Endothelial cell of umbilical vein (primary cell): ENCODE data around the gene TUFM. TPM values are rescaled to one million over a fixed set of nuclear protein-coding genes. Genes with fewer than 3 reads are reported as not detected.

Experiments
- BruUV-seq: library from RNA; stranded (reverse); fragments of 400-500 nt; replicated peaks from 2 replicates; lab custom pipeline; 2021; lab: Mats Ljungman, UMichigan
- CTCF ChIA-PET: fragments of 300-600, 350-600 bp; sonication (Branson Sonifier 250); formaldehyde crosslinking; loops from one replicate; lab custom pipeline; 2021; ENCODE audit warnings: antibody characterized with exemption, inconsistent platforms; lab: Charles Lee
- POLR2A ChIA-PET: fragments of 300-600, 350-600 bp; sonication (Branson Sonifier 250); formaldehyde crosslinking; loops from one replicate; lab custom pipeline; 2021; ENCODE audit warnings: antibody characterized with exemption, inconsistent platforms; lab: Charles Lee
- DNase-seq: peaks from one replicate; pipeline ENCODE4 v3.0.0-alpha.2; 2011; ENCODE audit warnings: low read depth, low spot score
- FAIRE-seq: peaks from 2 replicates; lab custom pipeline; 2011; peaks lifted over from hg19 to GRCh38; lab: Jason Lieb, UNC
- H2AFZ ChIP-seq: 2 replicates; pipeline ENCODE4 v1.6.0; 2012; ENCODE audit warnings: low read depth, low read length, control low read depth, inconsistent platforms
- H3K27ac ChIP-seq: 2 replicates; pipeline ENCODE4 v1.5.1; 2011; ENCODE audit warnings: low read depth, mild to moderate bottlenecking, control low read depth, low read length, moderate library complexity; ENCODE audit not compliant: insufficient read depth
- H3K27me3 ChIP-seq, 2 experiments: 2 replicates each; pipeline versions ENCODE4 v1.6.0 to v1.6.1; 2011; ENCODE audit warnings: low read length in 2 of 2, mixed read lengths in 1 of 2; ENCODE audit not compliant: control insufficient read depth in 2 of 2, insufficient read depth in 2 of 2
- H3K36me3 ChIP-seq, 2 experiments: 2 replicates in 1 of 2; 3 replicates in 1 of 2; pipeline ENCODE4 v1.5.1; 2011; ENCODE audit warnings: low read length in 2 of 2, mild to moderate bottlenecking in 1 of 2, moderate library complexity in 1 of 2; ENCODE audit not compliant: control insufficient read depth in 2 of 2, insufficient read depth in 2 of 2; ENCODE audit errors: extremely low read depth in 1 of 2
- H3K4me1 ChIP-seq: 3 replicates; pipeline ENCODE4 v1.5.1; 2011; ENCODE audit warnings: mild to moderate bottlenecking, low read length; ENCODE audit not compliant: control insufficient read depth, insufficient read depth; ENCODE audit errors: extremely low read depth
- H3K4me2 ChIP-seq: 2 replicates; pipeline ENCODE4 v1.6.1; 2011; ENCODE audit warnings: low read length, control low read depth, mixed read lengths; ENCODE audit not compliant: insufficient read depth
- H3K4me3 ChIP-seq, 3 experiments: fragments of 200-600 bp in 1 of 3; sonication (generic), shearing (Covaris generic) in 1 of 3; replicated peaks in 1 of 3; 2 replicates each; pipeline ENCODE4 v1.5.1; 2011 to 2016; ENCODE audit warnings: control low read depth in 3 of 3, low read length in 3 of 3, mild to moderate bottlenecking in 2 of 3, inconsistent platforms in 1 of 3, low read depth in 1 of 3, moderate library complexity in 1 of 3; ENCODE audit not compliant: insufficient read depth in 1 of 3
- H3K79me2 ChIP-seq: 2 replicates; pipeline ENCODE4 v1.6.0; 2012; ENCODE audit warnings: low read length, inconsistent platforms; ENCODE audit not compliant: control insufficient read depth, insufficient read depth
- H3K9ac ChIP-seq: replicated peaks from 2 replicates; pipeline ENCODE3; 2011; ENCODE audit warnings: low read length, control low read depth; ENCODE audit not compliant: insufficient read depth; ENCODE audit errors: extremely low read depth
- H3K9me1 ChIP-seq: replicated peaks from 3 replicates; pipeline ENCODE4 v1.6.0; 2011; ENCODE audit warnings: mild to moderate bottlenecking, low read length; ENCODE audit not compliant: control insufficient read depth, insufficient read depth; ENCODE audit errors: extremely low read depth
- H3K9me3 ChIP-seq: replicated peaks from 2 replicates; pipeline ENCODE4 v1.5.1; 2012; ENCODE audit warnings: low read length, inconsistent platforms; ENCODE audit not compliant: control insufficient read depth, insufficient read depth
- H4K20me1 ChIP-seq: replicated peaks from 2 replicates; pipeline ENCODE3; 2011; ENCODE audit warnings: mild to moderate bottlenecking, low read length; ENCODE audit not compliant: control insufficient read depth, insufficient read depth; ENCODE audit errors: extremely low read depth
- EZH2 ChIP-seq: IDR thresholded peaks from 2 replicates; pipeline ENCODE4 v1.6.1; 2012; ENCODE audit warnings: borderline replicate concordance, low read depth, mild to moderate bottlenecking, moderate library complexity, low read length, inconsistent platforms; ENCODE audit not compliant: severe bottlenecking
- FOS ChIP-seq: IDR thresholded peaks from 2 replicates; pipeline ENCODE4 v1.6.1; 2011; ENCODE audit warnings: mild to moderate bottlenecking, low read length, moderate library complexity, borderline replicate concordance; ENCODE audit not compliant: insufficient read depth
- GATA2 ChIP-seq: IDR thresholded peaks from 2 replicates; pipeline ENCODE4 v1.7.0; 2011; ENCODE audit warnings: low read depth, mild to moderate bottlenecking, moderate library complexity, mixed read lengths, low read length; ENCODE audit not compliant: insufficient read length, insufficient read depth
- JUN ChIP-seq: IDR thresholded peaks from 2 replicates; pipeline ENCODE4 v1.6.1; 2011; ENCODE audit warnings: borderline replicate concordance, low read depth; ENCODE audit not compliant: insufficient read length, insufficient read depth
- MAX ChIP-seq: IDR thresholded peaks from 2 replicates; pipeline ENCODE4 v1.6.1; 2011; ENCODE audit not compliant: insufficient read depth, insufficient read length
- MYC ChIP-seq: IDR thresholded peaks from one replicate; pipeline ENCODE4 v1.6.1; 2011; ENCODE audit warnings: mild to moderate bottlenecking, low read depth, low read length
- POLR2A ChIP-seq: IDR thresholded peaks from 2 replicates; pipeline ENCODE4 v1.6.1; 2012; ENCODE audit warnings: low read depth, mild to moderate bottlenecking, control low read depth, low read length
- POLR2AphosphoS5 ChIP-seq: IDR thresholded peaks from 2 replicates; pipeline ENCODE4 v1.6.1; 2012; ENCODE audit warnings: low read depth, mild to moderate bottlenecking, control low read depth, low read length, moderate library complexity; ENCODE audit not compliant: insufficient read depth
- dilution Hi-C: fragments of 300-500 bp; cut with MboI; formaldehyde crosslinking; loops from one replicate; pipeline ENCODE4 v1.15.0; 2019; ENCODE audit warnings: low sequenced_read_pairs; ENCODE audit not compliant: extremely low pct_ligation_motif_present
- intact Hi-C: fragments of 100-400 bp; cut with micrococcal nuclease; formaldehyde crosslinking; loops from one replicate; pipeline ENCODE4 v1.10.0; 2022
- polyA plus RNA-seq, 4 experiments: library from polyadenylated mRNA; depleted of rRNA in 3 of 4; stranded (reverse) in 3 of 4; unstranded in 1 of 4; fragments of >200 nt; gene quantifications; 2 replicates each; pipeline versions ENCODE4 v1.2.1 to v1.2.3, GENCODE V29; 2011 to 2012; ENCODE audit warnings: missing spikeins in 1 of 4
- total RNA-seq: library from RNA; stranded (reverse); gene quantifications from 2 replicates; pipeline ENCODE4 v1.2.3, GENCODE V29; 2021
- TF ChIP-seq, protein P1 (sequence below), 2 donors: IDR thresholded peaks; 1 replicate in 1 of 2; 2 replicates in 1 of 2; pipeline ENCODE4 v1.5.1; 2011; ENCODE audit warnings: low read length in 2 of 2, mild to moderate bottlenecking in 2 of 2, moderate library complexity in 2 of 2, control low read depth in 1 of 2, inconsistent platforms in 1 of 2, low read depth in 1 of 2; ENCODE audit not compliant: insufficient read depth in 1 of 2; ENCODE audit errors: extremely low read depth in 1 of 2

TUFM gene
- total and polyA plus RNA-seq, 2 donors (not counting 3 experiments of a cell fraction or from before 2014, with no cell fraction given): 186 to 227 TPM

GRCh38 chr16:28834349-28834748 is 11.8 kb downstream of the TUFM start:
- Histone ChIP-seq H3K9ac (no peak overlapping the region), H2AFZ (no peak overlapping the region), H3K4me1 (no peaks in the 10 kb centered on the region), H3K36me3 (peaks cover 39 to 66% of the 10 kb centered on the region in 2 experiments), H3K27me3 (no peaks in the 10 kb centered on the region), H3K27ac (no peak overlapping the region), H3K9me3 (no peaks in the 10 kb centered on the region), H3K4me2 (no peak overlapping the region), H3K79me2 (peaks cover 11% of the 10 kb centered on the region), H4K20me1 (no peaks in the 10 kb centered on the region), H3K4me3 (no peak overlapping the region), H3K9me1 (no peaks in the 10 kb centered on the region)
- dilution Hi-C loops: no loop called here
- ChIA-PET CTCF (no interaction called here), POLR2A (no interaction called here)
- no peak for DNase-seq
- BruUV-seq: no TSS peak
- intact Hi-C loops: no loop called here
- no peak for TF ChIP-seq MYC
- TF ChIP-seq POLR2A: no peak
- no peak for TF ChIP-seq JUN
- no peak for TF ChIP-seq FOS
- no peak for TF ChIP-seq POLR2AphosphoS5
- TF ChIP-seq MAX: no peak
- no peak for TF ChIP-seq EZH2
- TF ChIP-seq, protein P1, sequence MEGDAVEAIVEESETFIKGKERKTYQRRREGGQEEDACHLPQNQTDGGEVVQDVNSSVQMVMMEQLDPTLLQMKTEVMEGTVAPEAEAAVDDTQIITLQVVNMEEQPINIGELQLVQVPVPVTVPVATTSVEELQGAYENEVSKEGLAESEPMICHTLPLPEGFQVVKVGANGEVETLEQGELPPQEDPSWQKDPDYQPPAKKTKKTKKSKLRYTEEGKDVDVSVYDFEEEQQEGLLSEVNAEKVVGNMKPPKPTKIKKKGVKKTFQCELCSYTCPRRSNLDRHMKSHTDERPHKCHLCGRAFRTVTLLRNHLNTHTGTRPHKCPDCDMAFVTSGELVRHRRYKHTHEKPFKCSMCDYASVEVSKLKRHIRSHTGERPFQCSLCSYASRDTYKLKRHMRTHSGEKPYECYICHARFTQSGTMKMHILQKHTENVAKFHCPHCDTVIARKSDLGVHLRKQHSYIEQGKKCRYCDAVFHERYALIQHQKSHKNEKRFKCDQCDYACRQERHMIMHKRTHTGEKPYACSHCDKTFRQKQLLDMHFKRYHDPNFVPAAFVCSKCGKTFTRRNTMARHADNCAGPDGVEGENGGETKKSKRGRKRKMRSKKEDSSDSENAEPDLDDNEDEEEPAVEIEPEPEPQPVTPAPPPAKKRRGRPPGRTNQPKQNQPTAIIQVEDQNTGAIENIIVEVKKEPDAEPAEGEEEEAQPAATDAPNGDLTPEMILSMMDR (IDR thresholded peaks at IDR 0.05; ENCODE audit: extremely low read depth in 1 of 2, insufficient read depth in 1 of 2, low read depth in 1 of 2, low read length in 2 of 2): no peak
- no peak for TF ChIP-seq GATA2
- no peak for FAIRE-seq
